Measurements from ENCODE around the gene ALPG. TPM values are rescaled to one million over a fixed set of nuclear protein-coding genes. Genes with fewer than 3 reads are reported as not detected.

The ALPG gene
- total and polyA plus RNA-seq, 9 of the 15 experiments (the other 6 are each of a cell fraction or from before 2014, with no cell fraction given): not detected

- Histone ChIP-seq H4K20me1 (replicated peaks; ENCODE audit: control insufficient read depth, insufficient read depth, low read length) (no peaks in the 10 kb centered on the region), H3K9ac (ENCODE audit: insufficient read depth in 1 of 2, low read depth in 2 of 2, low read length in 2 of 2) (no peak overlapping the region), H3K36me3 (ENCODE audit: control insufficient read depth, insufficient read depth, low read length) (no peaks in the 10 kb centered on the region), H3K9me3 (replicated peaks; ENCODE audit: control insufficient read depth, insufficient read depth, low read depth, low read length) (no peaks in the 10 kb centered on the region), H2AFZ (ENCODE audit: low read depth, low read length) (no peak overlapping the region), H3K27ac (ENCODE audit: extremely low read depth, low read depth, low read length) (no peak overlapping the region), H3K4me2 (ENCODE audit: insufficient read depth, low read length) (no peak overlapping the region), H3K79me2 (ENCODE audit: control insufficient read depth, insufficient read depth, low read length) (no peaks in the 10 kb centered on the region), H3K9me1 (ENCODE audit: control insufficient read depth, insufficient read depth, low read length) (no peaks in the 10 kb centered on the region), H3K4me3 (no peak overlapping the region), H3K4me1 (replicated peaks in 1 of 2; ENCODE audit: control insufficient read depth in 2 of 2, insufficient read depth in 2 of 2, low read length in 2 of 2) (peaks cover 0 to 7% of the 10 kb centered on the region in 2 experiments; a peak in 1 of 5 replicates), H3K27me3 (ENCODE audit: control insufficient read depth in 2 of 2, insufficient read depth in 2 of 2, low read length in 2 of 2) (peaks cover 4 to 22% of the 10 kb centered on the region in 2 experiments; a peak in 4 of 5 replicates)
- in situ Hi-C loops (cut with MboI): no loop called here
- ChIA-PET POLR2A (no interaction called here), CTCF (ENCODE audit: low intra/inter-chr PET ratio) (no interaction called here)
- DNase-seq (ENCODE audit: extremely low read depth in 1 of 4, low spot score in 3 of 4) (no peak), ATAC-seq (no peak), FAIRE-seq (no peak)
- no TSS peak for BruUV-seq (replicated peaks)
- intact Hi-C loops (cut with micrococcal nuclease): no loop called here
- WGBS (ENCODE audit: insufficient coverage, low coverage, missing lambda C conversion rate): 11% methylated on average over 21 of the region's 24 CpGs
- TF ChIP-seq USF1 (CRISPR knock-in tag; IDR thresholded peaks at IDR 0.05): no peak
- no peak for TF ChIP-seq HMGN3 (IDR thresholded peaks at IDR 0.05; ENCODE audit: borderline replicate concordance, extremely low read depth, insufficient read length, low read depth, low read length)
- TF ChIP-seq NCOR1 (IDR thresholded peaks at IDR 0.05): no peak
- TF ChIP-seq DDX20 (tag; IDR thresholded peaks at IDR 0.05; ENCODE audit: low read depth): no peak
- TF ChIP-seq SMAD3 (CRISPR knock-in tag; conservative IDR thresholded peaks at IDR 0.05): no peak
- no peak for TF ChIP-seq SAP30 (IDR thresholded peaks at IDR 0.05; ENCODE audit: borderline replicate concordance, insufficient read depth, low read depth, low read length, poor library complexity, severe bottlenecking)
- TF ChIP-seq BRD9 (IDR thresholded peaks at IDR 0.05; ENCODE audit: low read depth, partially characterized antibody): no peak
- no peak for TF ChIP-seq BRD4 (IDR thresholded peaks at IDR 0.05)
- no peak for TF ChIP-seq ZNF124 (CRISPR knock-in tag; IDR thresholded peaks at IDR 0.05)
- TF ChIP-seq TRIM25 (IDR thresholded peaks at IDR 0.05; ENCODE audit: borderline replicate concordance): no peak
- no peak for TF ChIP-seq ZNF764 (CRISPR knock-in tag; IDR thresholded peaks at IDR 0.05; ENCODE audit: low read depth)
- no peak for TF ChIP-seq SIN3A (IDR thresholded peaks at IDR 0.05; ENCODE audit: borderline replicate concordance in 2 of 2, control insufficient read depth in 1 of 2, low read depth in 2 of 2, low read length in 2 of 2)
- TF ChIP-seq ZNF609 (CRISPR knock-in tag; IDR thresholded peaks at IDR 0.05; ENCODE audit: borderline replicate concordance): no peak
- no peak for TF ChIP-seq TCF7 (IDR thresholded peaks at IDR 0.05; ENCODE audit: borderline replicate concordance)
Observed at GRCh38 chr2:232385660-232386489, 20.8 kb upstream of the ALPG start.
